H1 (cell line): ENCODE data around the gene LMX1B. TPM values are rescaled to one million over a fixed set of nuclear protein-coding genes. Genes with fewer than 3 reads are reported as not detected.

ENCODE experiments used
- CEBPB ChIP-seq: IDR thresholded peaks from 2 replicates; pipeline ENCODE4 v1.6.1; 2012; ENCODE audit warnings: low read depth, low read length
- CREB1 ChIP-seq: IDR thresholded peaks from 2 replicates; pipeline ENCODE4 v1.6.1; 2012; ENCODE audit warnings: inconsistent platforms
- HDAC6 ChIP-seq: IDR thresholded peaks from one replicate; pipeline ENCODE4 v1.7.1; 2012; ENCODE audit warnings: low read depth, mild to moderate bottlenecking, inconsistent platforms, low read length, moderate library complexity
- MAFK ChIP-seq: IDR thresholded peaks from 2 replicates; pipeline ENCODE4 v1.6.1; 2012; ENCODE audit warnings: low read depth, mild to moderate bottlenecking, improper control_type of control experiment, low read length
- TCF12 ChIP-seq: IDR thresholded peaks from 2 replicates; pipeline ENCODE4 v1.6.1; 2011; ENCODE audit warnings: low read depth, mild to moderate bottlenecking, low read length
- polyA plus RNA-seq, 7 experiments: library from polyadenylated mRNA; depleted of rRNA in 3 of 7; stranded (reverse) in 5 of 7; unstranded in 2 of 7; fragments of >200 nt in 5 of 7; fragments of 200-250 nt in 2 of 7; gene quantifications; 1 replicate in 5 of 7; 2 replicates in 1 of 7; 4 replicates in 1 of 7; pipeline versions ENCODE4 v1.2.1 to v1.2.3, GENCODE V29; 2011 to 2013; ENCODE audit warnings: missing spikeins in 2 of 7, mixed read lengths in 2 of 7
- total RNA-seq: library from RNA; stranded (reverse); fragmentation: NEBNext Ultra II Directional; extraction: Animal tissue kit (Norgen Biotek cat#: 25700); gene quantifications from 2 replicates; pipeline ENCODE4 v1.2.1, GENCODE V29; 2021

Gene LMX1B
- total and polyA plus RNA-seq, 2 of the 8 experiments (the other 6 are each of a cell fraction or from before 2014, with no cell fraction given): 0.09 to 0.37 TPM

DNA sequence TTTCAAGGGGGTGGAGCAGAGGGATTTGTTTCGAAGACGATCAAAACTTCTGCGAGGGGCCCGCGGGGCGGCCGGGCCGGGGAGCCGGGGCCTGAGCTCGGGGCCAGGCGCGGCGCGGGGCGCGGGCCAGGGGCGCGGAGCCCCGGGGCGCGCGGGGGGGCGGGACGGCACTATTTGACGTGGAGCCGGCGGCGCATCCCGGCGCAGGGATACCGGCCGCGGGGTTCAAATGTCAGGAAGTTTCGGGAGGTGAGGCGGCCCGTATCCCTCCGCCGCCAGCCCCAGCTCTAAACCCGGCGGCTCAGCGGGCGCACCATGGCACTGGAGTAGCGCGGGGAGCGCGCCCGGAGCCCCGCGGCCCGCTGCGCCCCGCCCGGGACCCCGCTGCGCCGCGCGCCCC lies at the start of gene LMX1B (continued):
- TF ChIP-seq CREB1 (peak; percentile 56; the same call in 1 of the 2 replicates), CEBPB (no peak), TCF12 (0 out of 2 replicates have a peak, but pooled peaks have one; percentile 42), MAFK (no peak), HDAC6 (no peak)
